Peyer's patch (tissue), 4 donors: Measurements from ENCODE around the gene SEH1L.

ENCODE experiments used
- CTCF ChIP-seq, 6 experiments: fragments of 450-650 bp in 4 of 6; fragments of 200-600 bp in 2 of 6; sonication (generic) in 1 of 6; IDR thresholded peaks; one replicate each; pipeline ENCODE4 v1.5.1; 2017 to 2019; ENCODE audit warnings: antibody characterized with exemption in 6 of 6, mild to moderate bottlenecking in 3 of 6, moderate library complexity in 1 of 6
- POLR2A ChIP-seq, 2 donors: fragments of 450-650 bp; IDR thresholded peaks; one replicate each; pipeline ENCODE4 v1.5.1; 2017; ENCODE audit warnings: antibody characterized with exemption in 2 of 2, mild to moderate bottlenecking in 2 of 2, moderate library complexity in 2 of 2

DNA sequence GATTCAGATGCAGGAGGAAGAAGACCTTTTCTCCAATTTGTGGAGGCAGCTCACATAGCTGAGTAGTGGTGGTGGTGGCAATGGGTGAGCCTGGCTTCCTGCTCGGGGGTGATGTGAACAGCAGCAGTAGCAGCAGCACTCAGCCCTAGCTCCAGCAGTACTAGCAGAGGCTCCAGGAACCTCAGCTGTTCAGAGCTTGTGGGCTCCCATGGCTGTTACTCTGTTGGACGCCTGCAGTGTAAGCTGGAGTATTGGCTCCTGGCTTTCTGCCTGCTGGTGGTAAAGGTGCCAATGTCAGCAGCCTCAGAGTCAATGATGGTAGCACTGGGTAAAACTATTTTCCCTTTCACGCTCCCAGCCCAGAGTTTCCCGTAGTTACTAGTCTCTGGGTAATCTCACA is 3.1 kb upstream of the SEH1L start:
- no peak for TF ChIP-seq CTCF (IDR thresholded peaks at IDR 0.05)
- no peak for TF ChIP-seq POLR2A (IDR thresholded peaks at IDR 0.05)
